MCF 10A (cell line): ENCODE data around the gene PBX1. TPM values are rescaled to one million over a fixed set of nuclear protein-coding genes. Genes with fewer than 3 reads are reported as not detected.

Experiments used
- BruUV-seq: library from RNA; stranded (reverse); fragments of 400-500 nt; replicated peaks from 2 replicates; lab custom pipeline; 2021; lab: Mats Ljungman, UMichigan
- CTCF ChIA-PET: fragments of 300-600 bp; sonication (Branson Sonifier 250); formaldehyde crosslinking; extraction: SDS; loops from one replicate; lab custom pipeline; 2021; ENCODE audit warnings: antibody characterized with exemption, inconsistent platforms; lab: Yijun Ruan, JAX
- POLR2A ChIA-PET: fragments of 300-600, 350-650 bp; sonication (Branson Sonifier 250); formaldehyde crosslinking; extraction: SDS; loops from one replicate; lab custom pipeline; 2020; ENCODE audit warnings: antibody characterized with exemption, inconsistent platforms; lab: Yijun Ruan, JAX
- DNase-seq: peaks from one replicate; pipeline ENCODE4 v3.0.0-alpha.2; 2018; ENCODE audit not compliant: unreplicated experiment
- H3K27ac Mint-ChIP-seq: one replicate; pipeline ENCODE4 v1.8.0; 2022; ENCODE audit warnings: mild to moderate bottlenecking, low read depth, mixed read lengths; ENCODE audit not compliant: unreplicated experiment
- H3K27me3 Mint-ChIP-seq: one replicate; pipeline ENCODE4 v1.8.0; 2022; ENCODE audit warnings: mixed read lengths; ENCODE audit not compliant: insufficient read depth, unreplicated experiment
- H3K36me3 Mint-ChIP-seq: one replicate; pipeline ENCODE4 v1.8.0; 2022; ENCODE audit warnings: mild to moderate bottlenecking, moderate library complexity, mixed read lengths; ENCODE audit not compliant: insufficient read depth, unreplicated experiment
- H3K4me1 Mint-ChIP-seq: one replicate; pipeline ENCODE4 v1.8.0; 2022; ENCODE audit warnings: mixed read lengths; ENCODE audit not compliant: insufficient read depth, unreplicated experiment
- H3K4me3 Mint-ChIP-seq: one replicate; pipeline ENCODE4 v1.8.0; 2022; ENCODE audit warnings: mild to moderate bottlenecking, moderate library complexity, mixed read lengths; ENCODE audit not compliant: unreplicated experiment
- H3K9me3 Mint-ChIP-seq: one replicate; pipeline ENCODE4 v1.8.0; 2022; ENCODE audit warnings: mixed read lengths; ENCODE audit not compliant: unreplicated experiment
- CTCF ChIP-seq: fragments of 200-600 bp; IDR thresholded peaks from one replicate; pipeline ENCODE4 v1.8.0; 2022; ENCODE audit warnings: antibody characterized with exemption, mild to moderate bottlenecking; ENCODE audit not compliant: unreplicated experiment
- intact Hi-C: fragments of 100-400 bp; cut with micrococcal nuclease; formaldehyde crosslinking; loops from 2 replicates; pipeline ENCODE4 v1.14.1; 2022
- total RNA-seq: library from RNA; stranded (reverse); gene quantifications from 2 replicates; pipeline ENCODE4 v1.2.3, GENCODE V29; 2022

PBX1 gene
- total RNA-seq, 1 experiment from 2014 or later = 5.8 TPM

- no peak for TF ChIP-seq CTCF
- Mint-ChIP-seq H3K27ac (no peak overlapping the region), H3K4me3 (no peak overlapping the region), H3K36me3 (no peaks in the 10 kb centered on the region), H3K27me3 (no peaks in the 10 kb centered on the region), H3K9me3 (no peaks in the 10 kb centered on the region), H3K4me1 (no peaks in the 10 kb centered on the region)
- BruUV-seq = no TSS peak
- DNase-seq = no peak
- intact Hi-C loops = no loop called here
- ChIA-PET POLR2A (interaction anchor here (0.6 to 1.8 kb wide), 3 partner anchors 10 to 874 kb away, joined by 3 to 7 read pairs (median 3); no protein-coding TSS in a partner anchor), CTCF (interaction anchor here (0.6 to 1.4 kb wide), 4 partner anchors 19 to 977 kb away, joined by 3 to 6 read pairs (median 5); no protein-coding TSS in a partner anchor)
Observed at GRCh38 chr1:164725401-164725800, 166.4 kb downstream of the PBX1 start.

GRCh38 chr1:164726235-164726634 is 167.3 kb downstream of the PBX1 start:
- Mint-ChIP-seq H3K9me3 (no peaks in the 10 kb centered on the region), H3K27ac (no peak overlapping the region), H3K4me3 (no peak overlapping the region), H3K27me3 (no peaks in the 10 kb centered on the region), H3K36me3 (no peaks in the 10 kb centered on the region), H3K4me1 (no peaks in the 10 kb centered on the region)
- peak; percentile 60 for DNase-seq
- ChIA-PET CTCF (interaction anchor here (0.5 to 1.4 kb wide), 3 partner anchors 20 to 109 kb away, joined by 3 to 6 read pairs (median 4); no protein-coding TSS in a partner anchor), POLR2A (interaction anchor here (0.7 to 1.8 kb wide), 3 partner anchors 10 to 45 kb away, joined by 3 to 7 read pairs (median 5); no protein-coding TSS in a partner anchor)
- intact Hi-C loops = no loop called here
- BruUV-seq = no TSS peak
- TF ChIP-seq CTCF = no peak

GRCh38 chr1:164728719-164729118 is 169.7 kb downstream of the PBX1 start:
- Mint-ChIP-seq H3K9me3 (no peaks in the 10 kb centered on the region), H3K27ac (no peak overlapping the region), H3K27me3 (no peaks in the 10 kb centered on the region), H3K4me3 (no peak overlapping the region), H3K4me1 (peaks cover 5% of the 10 kb centered on the region), H3K36me3 (no peaks in the 10 kb centered on the region)
- no TSS peak for BruUV-seq
- no peak for TF ChIP-seq CTCF
- DNase-seq = no peak
- ChIA-PET POLR2A (interaction anchor here (0.8 kb wide), 1 partner anchor 21 kb away, joined by 3 read pairs; no protein-coding TSS in a partner anchor), CTCF (interaction anchor here (0.6 kb wide), 1 partner anchor 10 kb away, joined by 5 read pairs; no protein-coding TSS in a partner anchor)
- intact Hi-C loops = no loop called here

GRCh38 chr1:164731161-164731876 is 172.3 kb downstream of the PBX1 start:
- H3K4me3 Mint-ChIP-seq = no peak overlapping the region
- peaks cover 17% of the 10 kb centered on the region for H3K4me1 Mint-ChIP-seq
- BruUV-seq = no TSS peak
- no peak for TF ChIP-seq CTCF
- H3K9me3 Mint-ChIP-seq = no peaks in the 10 kb centered on the region
- no peak for DNase-seq
- POLR2A ChIA-PET = no interaction called here
- H3K27me3 Mint-ChIP-seq = no peaks in the 10 kb centered on the region
- CTCF ChIA-PET = interaction anchor here (0.6 kb wide), 4 partner anchors 52 to 911 kb away, joined by 3 to 5 read pairs (median 3); no protein-coding TSS in a partner anchor
- no peak overlapping the region for H3K27ac Mint-ChIP-seq
- intact Hi-C loops = no loop called here
- H3K36me3 Mint-ChIP-seq = no peaks in the 10 kb centered on the region
